Tibial artery (tissue), 4 donors: ENCODE results near the gene SLC37A1.

Experiments used
- DNase-seq, 2 donors: peaks; one replicate each; pipeline ENCODE4 v3.0.0-alpha.2; 2019
- H3K27ac ChIP-seq, 2 donors: fragments of 200-600 bp; sonication (generic) in 1 of 2; 1 replicate in 1 of 2; 2 replicates in 1 of 2; pipeline ENCODE4 v1.5.1; 2018 to 2019; ENCODE audit warnings: mild to moderate bottlenecking in 1 of 2
- H3K27me3 ChIP-seq, 2 donors: fragments of 200-600 bp; sonication (generic) in 1 of 2; one replicate each; pipeline versions ENCODE4 v1.5.1 to v1.6.0; 2016 to 2019
- H3K36me3 ChIP-seq, 3 donors: fragments of 200-600 bp; sonication (generic) in 2 of 3; one replicate each; pipeline ENCODE4 v1.5.1; 2016 to 2019; ENCODE audit warnings: mild to moderate bottlenecking in 2 of 3
- H3K4me1 ChIP-seq, 4 donors: fragments of 200-600 bp; sonication (generic) in 2 of 4; 1 replicate in 3 of 4; 2 replicates in 1 of 4; pipeline ENCODE4 v1.5.1; 2016 to 2019
- H3K4me3 ChIP-seq, 2 donors: fragments of 200-600 bp; sonication (generic) in 1 of 2; 1 replicate in 1 of 2; 2 replicates in 1 of 2; pipeline ENCODE4 v1.5.1; 2018 to 2019; ENCODE audit warnings: mild to moderate bottlenecking in 2 of 2
- H3K9me3 ChIP-seq, 3 donors: fragments of 200-600 bp; sonication (generic) in 1 of 3; one replicate each; pipeline ENCODE4 v1.5.1; 2016 to 2019
- intact Hi-C: fragments of 100-400 bp; cut with DNase I; formaldehyde crosslinking; loops from one replicate; pipeline ENCODE4 v1.15.0; 2023; ENCODE audit warnings: low total_unique reads
- TF ChIP-seq, protein P1 (sequence below), 2 experiments: fragments of 200-600 bp in 1 of 2; fragments of 450-650 bp in 1 of 2; IDR thresholded peaks; one replicate each; pipeline ENCODE4 v1.5.1; 2017 to 2019; ENCODE audit warnings: antibody characterized with exemption in 2 of 2, mild to moderate bottlenecking in 1 of 2, moderate library complexity in 1 of 2

Gene SLC37A1

DNA sequence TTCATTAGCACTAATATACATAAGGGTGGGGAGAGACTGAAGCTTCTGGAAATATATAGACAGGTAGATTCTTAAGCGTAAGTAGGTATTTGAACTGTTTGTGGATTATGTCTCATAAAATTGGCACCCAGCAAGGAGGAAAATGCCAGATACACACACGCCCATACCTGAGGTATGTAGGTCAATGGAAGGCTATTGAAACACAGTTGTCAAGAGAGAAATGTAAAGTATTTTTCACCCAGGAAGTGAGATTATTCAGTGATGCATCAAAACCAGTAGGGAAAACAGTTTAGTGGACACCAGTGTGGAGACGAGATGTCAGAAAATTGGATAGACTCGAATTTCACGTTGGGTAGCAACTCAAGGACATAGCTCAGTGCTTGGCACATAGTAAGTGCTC, 12.9 kb upstream of the SLC37A1 start:
- TF ChIP-seq, protein P1, sequence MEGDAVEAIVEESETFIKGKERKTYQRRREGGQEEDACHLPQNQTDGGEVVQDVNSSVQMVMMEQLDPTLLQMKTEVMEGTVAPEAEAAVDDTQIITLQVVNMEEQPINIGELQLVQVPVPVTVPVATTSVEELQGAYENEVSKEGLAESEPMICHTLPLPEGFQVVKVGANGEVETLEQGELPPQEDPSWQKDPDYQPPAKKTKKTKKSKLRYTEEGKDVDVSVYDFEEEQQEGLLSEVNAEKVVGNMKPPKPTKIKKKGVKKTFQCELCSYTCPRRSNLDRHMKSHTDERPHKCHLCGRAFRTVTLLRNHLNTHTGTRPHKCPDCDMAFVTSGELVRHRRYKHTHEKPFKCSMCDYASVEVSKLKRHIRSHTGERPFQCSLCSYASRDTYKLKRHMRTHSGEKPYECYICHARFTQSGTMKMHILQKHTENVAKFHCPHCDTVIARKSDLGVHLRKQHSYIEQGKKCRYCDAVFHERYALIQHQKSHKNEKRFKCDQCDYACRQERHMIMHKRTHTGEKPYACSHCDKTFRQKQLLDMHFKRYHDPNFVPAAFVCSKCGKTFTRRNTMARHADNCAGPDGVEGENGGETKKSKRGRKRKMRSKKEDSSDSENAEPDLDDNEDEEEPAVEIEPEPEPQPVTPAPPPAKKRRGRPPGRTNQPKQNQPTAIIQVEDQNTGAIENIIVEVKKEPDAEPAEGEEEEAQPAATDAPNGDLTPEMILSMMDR (IDR thresholded peaks at IDR 0.05), result no peak
- Histone ChIP-seq H3K9me3 (no peaks in the 10 kb centered on the region), H3K4me1 (peaks cover 0 to 7% (median 4%) of the 10 kb centered on the region in 4 donors), H3K27ac (no peak overlapping the region), H3K4me3 (no peak overlapping the region), H3K27me3 (no peaks in the 10 kb centered on the region), H3K36me3 (no peaks in the 10 kb centered on the region)
- intact Hi-C loops, result no loop called here
- DNase-seq, result no peak

DNA sequence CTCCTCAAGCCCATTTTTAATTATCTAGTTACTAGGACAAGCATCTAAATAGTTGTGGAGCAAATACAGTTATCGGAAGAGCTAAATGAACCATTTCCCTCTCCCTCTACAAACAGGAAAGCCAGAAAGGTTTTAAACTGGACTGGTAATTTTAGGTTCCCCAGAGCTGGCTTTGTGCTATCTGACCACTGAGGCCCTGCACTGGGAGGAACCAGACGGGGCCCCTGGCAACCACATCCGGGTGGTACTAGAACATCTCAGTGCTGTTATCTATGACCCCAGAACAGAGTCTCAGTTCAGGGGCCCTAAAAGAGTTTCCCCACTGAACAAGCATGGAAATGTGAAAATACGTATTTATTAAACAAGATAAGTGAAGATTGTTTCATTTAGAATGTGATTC, 9.9 kb upstream of the SLC37A1 start:
- intact Hi-C loops, result no loop called here
- H3K27me3 ChIP-seq, result no peaks in the 10 kb centered on the region
- H3K4me1 ChIP-seq, result no peaks in the 10 kb centered on the region
- no peak overlapping the region for H3K4me3 ChIP-seq
- DNase-seq, result no peak
- H3K27ac ChIP-seq, result no peak overlapping the region
- H3K9me3 ChIP-seq, result no peaks in the 10 kb centered on the region
- H3K36me3 ChIP-seq, result no peaks in the 10 kb centered on the region
- TF ChIP-seq, protein P1 (IDR thresholded peaks at IDR 0.05), result no peak

DNA sequence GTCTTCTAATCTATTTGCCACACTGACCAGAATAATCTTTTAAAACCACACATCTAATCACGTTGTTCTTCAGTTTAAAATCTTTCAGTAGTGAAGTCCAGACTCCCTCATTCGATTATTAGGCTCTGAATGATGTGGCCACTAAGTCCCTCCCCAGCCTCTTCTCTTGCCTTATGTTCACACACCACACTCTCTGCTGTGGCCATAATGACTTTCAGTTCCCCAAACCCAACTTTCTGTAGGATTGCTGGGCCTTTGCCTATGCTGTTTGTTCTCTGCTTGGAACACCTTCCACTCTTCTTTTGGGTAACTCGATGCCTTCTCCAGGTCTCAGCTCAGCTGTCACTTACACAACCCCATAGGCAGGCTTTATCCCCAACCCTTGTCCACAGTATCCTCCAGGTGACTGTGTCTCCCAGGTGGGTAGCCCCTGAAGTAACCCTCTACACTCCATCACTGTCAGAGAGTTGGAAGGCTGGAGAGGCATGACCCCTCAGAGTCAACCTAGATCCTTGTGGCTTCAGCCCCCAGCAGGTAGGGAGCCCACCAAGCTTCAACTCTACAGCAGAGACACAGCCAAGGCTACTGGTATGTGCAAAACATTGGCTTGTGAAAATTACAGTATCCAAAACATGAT, 8.4 kb upstream of the SLC37A1 start:
- Histone ChIP-seq H3K27ac (no peak overlapping the region), H3K4me1 (no peaks in the 10 kb centered on the region), H3K4me3 (no peak overlapping the region), H3K27me3 (no peaks in the 10 kb centered on the region), H3K9me3 (no peaks in the 10 kb centered on the region), H3K36me3 (no peaks in the 10 kb centered on the region)
- intact Hi-C loops, result no loop called here
- TF ChIP-seq, protein P1 (IDR thresholded peaks at IDR 0.05), result no peak
- DNase-seq, result no peak

DNA sequence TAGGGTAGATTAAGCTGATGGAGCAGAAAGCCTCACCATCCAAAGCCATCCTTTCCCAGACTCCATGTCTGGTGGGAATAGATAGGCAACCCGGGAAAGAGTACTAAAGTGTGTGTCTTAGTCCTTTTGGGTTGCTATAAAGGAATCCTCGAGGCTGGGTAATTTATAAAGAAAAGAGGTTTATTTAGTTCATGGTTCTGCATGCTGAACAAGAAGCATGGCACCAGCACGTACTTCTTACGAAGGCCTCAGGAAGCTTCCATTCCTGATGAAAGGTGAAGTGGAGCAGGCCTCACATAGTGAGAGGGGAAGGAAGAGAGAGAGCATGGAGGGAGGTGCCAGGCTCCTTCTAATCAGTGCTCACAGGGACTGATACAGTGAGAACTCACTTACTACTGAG, 6.2 kb upstream of the SLC37A1 start:
- H3K27ac ChIP-seq, result no peak overlapping the region
- no peaks in the 10 kb centered on the region for H3K36me3 ChIP-seq
- TF ChIP-seq, protein P1 (IDR thresholded peaks at IDR 0.05), result no peak
- H3K4me3 ChIP-seq, result no peak overlapping the region
- H3K27me3 ChIP-seq, result no peaks in the 10 kb centered on the region
- no peaks in the 10 kb centered on the region for H3K4me1 ChIP-seq
- DNase-seq, result no peak
- no peaks in the 10 kb centered on the region for H3K9me3 ChIP-seq
- intact Hi-C loops, result no loop called here

DNA sequence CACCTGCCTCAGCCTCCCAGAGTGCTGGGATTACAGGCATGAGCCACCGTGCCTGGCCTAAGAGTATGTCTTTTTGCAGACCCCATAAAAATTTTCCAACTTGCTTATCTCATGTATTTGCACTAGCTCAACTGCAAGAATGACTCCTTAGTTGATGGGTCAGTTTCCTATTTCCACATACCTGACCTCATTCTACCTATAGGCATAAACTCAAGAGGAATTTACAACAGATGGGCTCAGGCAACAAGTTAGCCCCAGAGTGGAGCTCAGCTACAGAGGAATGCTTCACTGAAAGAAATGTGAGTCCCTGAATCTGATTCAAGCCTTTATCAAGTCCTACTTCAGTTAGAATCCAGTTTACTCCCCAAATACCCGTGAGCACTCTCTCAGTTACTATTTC, 5.3 kb upstream of the SLC37A1 start:
- intact Hi-C loops, result no loop called here

More for the DNA sequence above, 5.3 kb upstream of the SLC37A1 start:
- no peak overlapping the region for H3K27ac ChIP-seq
- H3K4me1 ChIP-seq, result peaks cover 0 to 3% (median 0%) of the 10 kb centered on the region in 4 donors
- TF ChIP-seq, protein P1 (IDR thresholded peaks at IDR 0.05), result no peak
- no peaks in the 10 kb centered on the region for H3K27me3 ChIP-seq
- no peak for DNase-seq
- H3K36me3 ChIP-seq, result no peaks in the 10 kb centered on the region
- no peak overlapping the region for H3K4me3 ChIP-seq
- H3K9me3 ChIP-seq, result no peaks in the 10 kb centered on the region
